ENCODE data around the gene SBF2.

DNA sequence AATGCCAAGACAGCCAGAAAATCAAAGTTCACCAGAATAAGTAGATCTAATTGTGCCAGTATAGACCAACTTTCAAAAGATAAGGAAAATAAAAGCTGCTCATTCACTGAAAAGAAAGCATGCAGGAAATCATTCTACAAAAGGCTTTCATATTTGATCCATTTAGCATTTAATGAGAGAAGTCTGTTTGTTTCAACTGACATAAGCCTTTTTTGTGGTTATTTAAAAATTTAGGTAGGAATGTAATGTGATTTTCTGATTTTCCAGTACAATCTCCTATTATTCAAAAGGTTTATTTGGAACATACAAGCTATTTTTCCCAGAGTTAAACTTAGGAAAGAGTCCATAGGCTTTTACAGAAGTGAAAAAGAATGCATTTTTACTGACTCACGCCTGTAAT, 92.7 kb downstream of the SBF2 start:
- TF ChIP-seq, protein P1, sequence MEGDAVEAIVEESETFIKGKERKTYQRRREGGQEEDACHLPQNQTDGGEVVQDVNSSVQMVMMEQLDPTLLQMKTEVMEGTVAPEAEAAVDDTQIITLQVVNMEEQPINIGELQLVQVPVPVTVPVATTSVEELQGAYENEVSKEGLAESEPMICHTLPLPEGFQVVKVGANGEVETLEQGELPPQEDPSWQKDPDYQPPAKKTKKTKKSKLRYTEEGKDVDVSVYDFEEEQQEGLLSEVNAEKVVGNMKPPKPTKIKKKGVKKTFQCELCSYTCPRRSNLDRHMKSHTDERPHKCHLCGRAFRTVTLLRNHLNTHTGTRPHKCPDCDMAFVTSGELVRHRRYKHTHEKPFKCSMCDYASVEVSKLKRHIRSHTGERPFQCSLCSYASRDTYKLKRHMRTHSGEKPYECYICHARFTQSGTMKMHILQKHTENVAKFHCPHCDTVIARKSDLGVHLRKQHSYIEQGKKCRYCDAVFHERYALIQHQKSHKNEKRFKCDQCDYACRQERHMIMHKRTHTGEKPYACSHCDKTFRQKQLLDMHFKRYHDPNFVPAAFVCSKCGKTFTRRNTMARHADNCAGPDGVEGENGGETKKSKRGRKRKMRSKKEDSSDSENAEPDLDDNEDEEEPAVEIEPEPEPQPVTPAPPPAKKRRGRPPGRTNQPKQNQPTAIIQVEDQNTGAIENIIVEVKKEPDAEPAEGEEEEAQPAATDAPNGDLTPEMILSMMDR (IDR thresholded peaks at IDR 0.05; ENCODE audit: low read depth, low read length): no peak
- no peak for TF ChIP-seq EZH2phosphoT487 (IDR thresholded peaks at IDR 0.05; ENCODE audit: low read depth)
